Iris pigment epithelial cell (primary cell): Measurements from ENCODE around the gene TMEM200A.
A peak's percentile ranks its signal among the peaks of the same experiment; 100 is the strongest.
"Not testable (repeated sequence)": the region's sequence is repeated elsewhere in the genome, so short reads cannot be mapped to it uniquely, and the experiment has no call there.

Source experiments
- DNase-seq: peaks from one replicate; pipeline ENCODE4 v3.0.0-alpha.2; 2011; ENCODE audit warnings: low read depth

The TMEM200A gene

GRCh38 chr6:130365166-130366106, at the start of gene TMEM200A:
TSS of gene TMEM200A (plus strand) at chr6:130366017. CDS start at chr6:130440423, 74,406 bp downstream.
- peak; percentile 63 for DNase-seq

- no peak for DNase-seq
These were observed 44.9 kb upstream of the TMEM200A start for GRCh38 chr6:130320908-130321307.

- DNase-seq = peak; percentile 71
These were observed 43.0 kb upstream of the TMEM200A start for GRCh38 chr6:130322673-130323268.

- DNase-seq = peak; percentile 81
These were observed 41.2 kb upstream of the TMEM200A start for GRCh38 chr6:130324657-130325056.

GRCh38 chr6:130326496-130326895, 39.3 kb upstream of the TMEM200A start:
- no peak for DNase-seq

- no peak for DNase-seq
These were observed 28.3 kb upstream of the TMEM200A start for GRCh38 chr6:130337534-130337933.

- DNase-seq = not testable (repeated sequence)
These were observed 19.5 kb upstream of the TMEM200A start for GRCh38 chr6:130346324-130346723.

- DNase-seq = no peak
These were observed 11.5 kb upstream of the TMEM200A start for GRCh38 chr6:130354322-130354721.

- no peak for DNase-seq
These were observed 10.2 kb upstream of the TMEM200A start for GRCh38 chr6:130355572-130355971.

GRCh38 chr6:130357436-130357835, 8.4 kb upstream of the TMEM200A start:
- DNase-seq = no peak

- no peak for DNase-seq
These were observed 6.1 kb upstream of the TMEM200A start for GRCh38 chr6:130359736-130360135.

GRCh38 chr6:130362128-130362527, 3.7 kb upstream of the TMEM200A start:
- DNase-seq = no peak

- no peak for DNase-seq
These were observed 1.5 kb upstream of the TMEM200A start for GRCh38 chr6:130364224-130364780.

- DNase-seq = peak; percentile 61
These were observed 539 bp downstream of the TMEM200A start for GRCh38 chr6:130366107-130367005.

GRCh38 chr6:130367767-130368166, 1.9 kb downstream of the TMEM200A start:
- no peak for DNase-seq

- no peak for DNase-seq
These were observed 2.8 kb downstream of the TMEM200A start for GRCh38 chr6:130368576-130368975.

- no peak for DNase-seq
These were observed 4.0 kb downstream of the TMEM200A start for GRCh38 chr6:130369831-130370230.

- no peak for DNase-seq
These were observed 6.2 kb downstream of the TMEM200A start for GRCh38 chr6:130371921-130372420.

GRCh38 chr6:130372786-130373185, 7.0 kb downstream of the TMEM200A start:
- no peak for DNase-seq

- no peak for DNase-seq
These were observed 8.2 kb downstream of the TMEM200A start for GRCh38 chr6:130373992-130374391.

- peak; percentile 57 for DNase-seq
These were observed 11.1 kb downstream of the TMEM200A start for GRCh38 chr6:130376936-130377335.

GRCh38 chr6:130377371-130377770, 11.6 kb downstream of the TMEM200A start:
- peak; percentile 17 for DNase-seq
